HepG2 (cell line): Measurements from ENCODE around the gene PSMB10. TPM values are rescaled to one million over a fixed set of nuclear protein-coding genes. Genes with fewer than 3 reads are reported as not detected.

ENCODE experiments used
- ATAC-seq: fragments of 200-7000 bp; cut with Tn5 transposase; 3 replicates; pipeline ENCODE4 v1.9.1; 2020; ENCODE audit warnings: mild to moderate bottlenecking, moderate library complexity
- BruUV-seq: library from RNA; stranded (reverse); fragments of 400-500 nt; replicated peaks from 2 replicates; lab custom pipeline; 2021; lab: Mats Ljungman, UMichigan
- CTCF ChIA-PET: fragments of 300-600 bp; formaldehyde crosslinking; extraction: SDS; loops from one replicate; lab custom pipeline; 2021; ENCODE audit warnings: low total read pairs, inconsistent platforms, low intra/inter-chr PET ratio; lab: Yijun Ruan, JAX
- POLR2A ChIA-PET: fragments of 350-600 bp; sonication (Branson Sonifier 250); formaldehyde crosslinking; loops from one replicate; lab custom pipeline; 2020; ENCODE audit warnings: antibody characterized with exemption, inconsistent platforms; lab: Yijun Ruan, JAX
- DNase-seq: peaks from one replicate; pipeline ENCODE4 v3.0.0-alpha.2; 2015; ENCODE audit warnings: low spot score
- FAIRE-seq: peaks from 3 replicates; lab custom pipeline; 2011; peaks lifted over from hg19 to GRCh38; lab: Jason Lieb, UNC
- H2AFZ ChIP-seq: one replicate; pipeline ENCODE4 v1.6.1; 2011; ENCODE audit warnings: low read length, inconsistent platforms
- H3K27ac ChIP-seq: fragments of 300-600 bp; 3 replicates; pipeline ENCODE4 v1.8.0; 2011; ENCODE audit warnings: mixed run types, mild to moderate bottlenecking, mixed read lengths, low read length, inconsistent platforms; ENCODE audit not compliant: insufficient read depth; ENCODE audit errors: extremely low read length
- H3K27me3 ChIP-seq, 2 experiments: fragments of 200-600 bp in 1 of 2; 2 replicates in 1 of 2; 3 replicates in 1 of 2; pipeline versions ENCODE4 v1.6.0 to v1.8.0; 2011; ENCODE audit warnings: low read length in 2 of 2, mild to moderate bottlenecking in 2 of 2, moderate library complexity in 2 of 2, inconsistent platforms in 1 of 2; ENCODE audit not compliant: insufficient read depth in 2 of 2, control insufficient read depth in 1 of 2
- H3K36me3 ChIP-seq, 2 experiments: fragments of 200-600 bp in 1 of 2; replicated peaks in 1 of 2; 2 replicates in 1 of 2; 3 replicates in 1 of 2; pipeline versions ENCODE4 v1.5.1 to v1.8.0; 2011; ENCODE audit warnings: low read length in 2 of 2, inconsistent platforms in 1 of 2; ENCODE audit not compliant: insufficient read depth in 2 of 2, control insufficient read depth in 1 of 2
- H3K4me1 ChIP-seq: 2 replicates; pipeline ENCODE4 v1.5.1; 2012; ENCODE audit warnings: low read length, inconsistent platforms; ENCODE audit not compliant: insufficient read depth
- H3K4me2 ChIP-seq: 2 replicates; pipeline ENCODE4 v1.6.0; 2011; ENCODE audit warnings: low read depth, low read length, inconsistent platforms
- H3K4me3 ChIP-seq, 3 experiments: fragments of 200-600 bp in 1 of 3; sonication (generic), shearing (Covaris generic) in 1 of 3; replicated peaks in 1 of 3; 2 replicates each; pipeline ENCODE4 v1.5.1; 2011 to 2016; ENCODE audit warnings: low read length in 3 of 3, inconsistent platforms in 2 of 3, low read depth in 2 of 3, mild to moderate bottlenecking in 2 of 3, control low read depth in 1 of 3, mixed read lengths in 1 of 3; ENCODE audit not compliant: insufficient read depth in 1 of 3
- H3K79me2 ChIP-seq: one replicate; pipeline ENCODE4 v1.6.1; 2011; ENCODE audit warnings: low read length, inconsistent platforms; ENCODE audit not compliant: insufficient read depth
- H3K9ac ChIP-seq: 2 replicates; pipeline ENCODE4 v1.6.0; 2011; ENCODE audit warnings: mild to moderate bottlenecking, low read depth, low read length, inconsistent platforms; ENCODE audit not compliant: insufficient read depth
- H3K9me3 ChIP-seq: 2 replicates; pipeline ENCODE4 v1.5.1; 2012; ENCODE audit warnings: mild to moderate bottlenecking, low read length
- H4K20me1 ChIP-seq: 2 replicates; pipeline ENCODE4 v1.6.0; 2011; ENCODE audit warnings: inconsistent platforms, mild to moderate bottlenecking, low read length, moderate library complexity; ENCODE audit not compliant: insufficient read depth
- KLF15 ChIP-seq: sonication (generic); formaldehyde crosslinking; IDR thresholded peaks from 2 replicates; pipeline ENCODE4 v1.8.1; 2023; ENCODE audit warnings: borderline replicate concordance, mild to moderate bottlenecking, inconsistent platforms, missing genetic modification reagents, mixed read lengths
- MAZ ChIP-seq, 2 experiments: sonication (generic) in 1 of 2; formaldehyde crosslinking in 1 of 2; IDR thresholded peaks; 2 replicates each; pipeline versions ENCODE4 v1.5.0 to v1.6.1; 2012 to 2020; ENCODE audit warnings: low read depth in 2 of 2, mild to moderate bottlenecking in 2 of 2, borderline replicate concordance in 1 of 2, improper control_type of control experiment in 1 of 2, low read length in 1 of 2, missing genetic modification reagents in 1 of 2, moderate library complexity in 1 of 2
- SMAD1 ChIP-seq: sonication (generic); formaldehyde crosslinking; IDR thresholded peaks from 2 replicates; pipeline ENCODE4 v1.4.0; 2020; ENCODE audit warnings: missing genetic modification reagents, low read depth, mild to moderate bottlenecking, borderline replicate concordance
- SMAD3 ChIP-seq: sonication (generic); formaldehyde crosslinking; IDR thresholded peaks from 2 replicates; pipeline ENCODE4 v1.4.0; 2020; ENCODE audit warnings: missing genetic modification reagents
- TBX2 ChIP-seq: sonication (generic); formaldehyde crosslinking; IDR thresholded peaks from 2 replicates; pipeline ENCODE4 v1.5.0; 2020; ENCODE audit warnings: missing genetic modification reagents, mild to moderate bottlenecking, borderline replicate concordance
- TGIF2 ChIP-seq: IDR thresholded peaks from 2 replicates; pipeline ENCODE4 v1.6.1; 2016; ENCODE audit warnings: control low read depth, missing compliant biosample characterization
- TOPORS ChIP-seq: sonication (generic); formaldehyde crosslinking; IDR thresholded peaks from 2 replicates; pipeline ENCODE4 v1.8.0; 2023; ENCODE audit warnings: mild to moderate bottlenecking, missing genetic modification reagents
- ZNF496 ChIP-seq: sonication (generic); formaldehyde crosslinking; IDR thresholded peaks from 2 replicates; pipeline ENCODE4 v1.8.1; 2023; ENCODE audit warnings: mild to moderate bottlenecking, moderate library complexity, missing genetic modification reagents; ENCODE audit not compliant: insufficient replicate concordance
- ZNF713 ChIP-seq: sonication (generic); formaldehyde crosslinking; IDR thresholded peaks from 2 replicates; pipeline ENCODE4 v1.4.0; 2020; ENCODE audit warnings: mild to moderate bottlenecking, missing genetic modification reagents
- ZSCAN31 ChIP-seq: sonication (generic); formaldehyde crosslinking; IDR thresholded peaks from 2 replicates; pipeline ENCODE4 v1.5.0; 2020; ENCODE audit warnings: low read depth, mild to moderate bottlenecking, missing genetic modification reagents
- WGBS: methylation state at CpG from one replicate; pipeline ENCODE4 v1.1.6; 2017; ENCODE audit warnings: low lambda C conversion rate; 5-methylcytosine and 5-hydroxymethylcytosine counted together
- in situ Hi-C: cut with HindIII; loops from 2 replicates; pipeline ENCODE4 v1.10.0; 2017; ENCODE audit warnings: low pct_unique_long_range_greater_than_20kb; ENCODE audit not compliant: extremely low pct_ligation_motif_present
- intact Hi-C: fragments of 100-400 bp; cut with micrococcal nuclease; formaldehyde crosslinking; loops from one replicate; pipeline ENCODE4 v1.10.0; 2022; ENCODE audit not compliant: unreplicated experiment
- polyA plus RNA-seq, 8 experiments: library from polyadenylated mRNA; depleted of rRNA in 3 of 8; stranded (reverse) in 7 of 8; unstranded in 1 of 8; fragments of >200 nt; fragmentation: Illumina TruSeq in 4 of 8; extraction: Trizol in 4 of 8; gene quantifications; 2 replicates each; pipeline versions ENCODE4 v1.2.1 to v1.2.3, GENCODE V29; 2011 to 2016; ENCODE audit warnings: low read depth in 4 of 8, missing spikeins in 1 of 8, mixed read lengths in 1 of 8; ENCODE audit not compliant: insufficient read depth in 1 of 8
- total RNA-seq, 5 experiments: library from RNA; depleted of rRNA; stranded (reverse); fragments of >200 nt; fragmentation: Illumina TruSeq; extraction: Trizol; gene quantifications; 2 replicates each; pipeline ENCODE4 v1.2.3, GENCODE V29; 2016; ENCODE audit warnings: low read depth in 1 of 5
- TF ChIP-seq, protein P1 (sequence below): sonication (generic); formaldehyde crosslinking; IDR thresholded peaks from 2 replicates; pipeline ENCODE4 v1.4.0; 2020; ENCODE audit warnings: mild to moderate bottlenecking, missing genetic modification reagents
- TF ChIP-seq, protein P2 (sequence below): sonication (generic); formaldehyde crosslinking; conservative IDR thresholded peaks from 2 replicates; pipeline ENCODE4 v1.4.0; 2020; ENCODE audit warnings: missing genetic modification reagents
- TF ChIP-seq, protein P3 (sequence below): sonication (generic); formaldehyde crosslinking; IDR thresholded peaks from 2 replicates; pipeline ENCODE4 v1.4.0; 2020; ENCODE audit warnings: mild to moderate bottlenecking, missing genetic modification reagents, borderline replicate concordance
- TF ChIP-seq, protein P4 (sequence below): sonication (generic); formaldehyde crosslinking; IDR thresholded peaks from 2 replicates; pipeline ENCODE4 v1.5.0; 2020; ENCODE audit warnings: missing genetic modification reagents, mild to moderate bottlenecking, borderline replicate concordance

Gene PSMB10
- total and polyA plus RNA-seq, 2 of the 13 experiments (the other 11 are each of a cell fraction or from before 2014, with no cell fraction given) = 12.7 to 65.9 TPM

DNA sequence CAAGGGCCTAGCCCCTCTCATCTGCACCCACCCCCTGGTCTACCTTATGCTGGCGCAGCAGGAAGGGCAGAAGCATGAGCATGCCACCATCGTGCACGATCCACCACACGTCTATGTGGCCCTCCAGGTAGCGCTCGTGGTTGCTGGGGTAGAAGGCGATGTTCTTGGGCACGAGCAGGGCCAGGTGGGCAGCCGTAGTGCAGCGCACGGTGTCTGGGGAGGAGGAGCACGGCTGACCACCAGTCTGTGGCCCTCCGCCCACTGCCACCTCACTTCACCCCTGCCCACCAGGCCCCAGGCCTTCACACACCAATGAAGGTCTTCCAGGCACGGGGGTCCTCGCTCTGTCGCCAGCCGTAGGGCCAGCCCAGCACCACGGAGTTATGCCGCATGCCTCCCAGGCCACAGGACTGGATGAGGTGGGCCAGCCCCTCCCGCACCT, 9.5 kb upstream of the PSMB10 start (continued):
- no peak for TF ChIP-seq KLF15
- no peak for TF ChIP-seq ZNF713 (CRISPR knock-in tag)

DNA sequence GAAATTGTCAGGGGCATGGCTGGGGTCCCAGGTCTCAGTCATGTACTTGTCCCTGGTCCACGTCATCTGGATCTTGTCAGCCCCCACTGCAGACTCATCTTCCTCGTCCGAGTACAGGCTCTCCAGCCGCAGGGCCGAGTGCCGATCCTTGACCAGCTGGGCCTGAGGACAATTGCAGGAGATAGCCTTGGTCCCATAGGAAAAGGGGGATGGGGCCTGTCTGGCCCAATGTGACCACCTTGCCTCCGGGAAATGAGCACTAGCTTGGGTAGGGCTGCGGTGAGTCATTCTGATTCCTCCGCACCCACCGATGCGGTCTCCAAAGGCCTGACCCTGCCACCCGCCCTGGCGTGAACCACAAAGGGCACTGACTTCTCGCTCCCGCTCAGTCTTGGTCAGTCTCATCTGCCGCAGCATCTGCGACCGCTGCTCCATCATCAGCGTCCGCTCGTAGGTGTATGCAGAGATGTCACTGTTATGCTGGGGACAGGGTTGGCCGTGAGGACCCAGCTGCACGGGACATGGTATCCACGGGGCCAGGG, 8.8 kb upstream of the PSMB10 start:
- Histone ChIP-seq H3K4me3 (no peak overlapping the region), H3K36me3 (peaks cover 47 to 69% of the 10 kb centered on the region in 2 experiments), H4K20me1 (peaks cover 14% of the 10 kb centered on the region; the same call in 1 of the 2 replicates), H3K9ac (no peak overlapping the region), H2AFZ (no peak overlapping the region), H3K9me3 (no peaks in the 10 kb centered on the region), H3K4me1 (peaks cover 52% of the 10 kb centered on the region), H3K27me3 (no peaks in the 10 kb centered on the region), H3K27ac (peak overlapping the region; percentile 85), H3K79me2 (no peaks in the 10 kb centered on the region), H3K4me2 (no peak overlapping the region)
- intact Hi-C loops = no loop called here
- POLR2A ChIA-PET = interaction anchor here (1.2 to 13.6 kb wide), 5 partner anchors 10 to 383 kb away, joined by 3 to 226 read pairs (median 29); partner anchors contain the start of genes NUTF2 and SLC12A4
- 98% methylated on average over 22 of the region's 24 CpGs for WGBS
- in situ Hi-C loops = no loop called here
- no peak for DNase-seq
- BruUV-seq = no TSS peak
- no peak for ATAC-seq
- CTCF ChIA-PET = no interaction called here
- FAIRE-seq = no peak
- TF ChIP-seq, protein P1, sequence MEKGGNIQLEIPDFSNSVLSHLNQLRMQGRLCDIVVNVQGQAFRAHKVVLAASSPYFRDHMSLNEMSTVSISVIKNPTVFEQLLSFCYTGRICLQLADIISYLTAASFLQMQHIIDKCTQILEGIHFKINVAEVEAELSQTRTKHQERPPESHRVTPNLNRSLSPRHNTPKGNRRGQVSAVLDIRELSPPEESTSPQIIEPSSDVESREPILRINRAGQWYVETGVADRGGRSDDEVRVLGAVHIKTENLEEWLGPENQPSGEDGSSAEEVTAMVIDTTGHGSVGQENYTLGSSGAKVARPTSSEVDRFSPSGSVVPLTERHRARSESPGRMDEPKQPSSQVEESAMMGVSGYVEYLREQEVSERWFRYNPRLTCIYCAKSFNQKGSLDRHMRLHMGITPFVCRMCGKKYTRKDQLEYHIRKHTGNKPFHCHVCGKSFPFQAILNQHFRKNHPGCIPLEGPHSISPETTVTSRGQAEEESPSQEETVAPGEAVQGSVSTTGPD (CRISPR knock-in tag) = no peak
- no peak for TF ChIP-seq TGIF2
- no peak for TF ChIP-seq MAZ (IDR thresholded peaks at IDR 0.05; ENCODE audit: borderline replicate concordance, low read depth, low read length)
- TF ChIP-seq MAZ (CRISPR knock-in tag; IDR thresholded peaks at IDR 0.05; ENCODE audit: low read depth) = 0 out of 2 replicates have a peak, but pooled peaks have one; percentile 22
- no peak for TF ChIP-seq SMAD1 (CRISPR knock-in tag)
- TF ChIP-seq SMAD3 (CRISPR knock-in tag) = no peak
- TF ChIP-seq, protein P2, sequence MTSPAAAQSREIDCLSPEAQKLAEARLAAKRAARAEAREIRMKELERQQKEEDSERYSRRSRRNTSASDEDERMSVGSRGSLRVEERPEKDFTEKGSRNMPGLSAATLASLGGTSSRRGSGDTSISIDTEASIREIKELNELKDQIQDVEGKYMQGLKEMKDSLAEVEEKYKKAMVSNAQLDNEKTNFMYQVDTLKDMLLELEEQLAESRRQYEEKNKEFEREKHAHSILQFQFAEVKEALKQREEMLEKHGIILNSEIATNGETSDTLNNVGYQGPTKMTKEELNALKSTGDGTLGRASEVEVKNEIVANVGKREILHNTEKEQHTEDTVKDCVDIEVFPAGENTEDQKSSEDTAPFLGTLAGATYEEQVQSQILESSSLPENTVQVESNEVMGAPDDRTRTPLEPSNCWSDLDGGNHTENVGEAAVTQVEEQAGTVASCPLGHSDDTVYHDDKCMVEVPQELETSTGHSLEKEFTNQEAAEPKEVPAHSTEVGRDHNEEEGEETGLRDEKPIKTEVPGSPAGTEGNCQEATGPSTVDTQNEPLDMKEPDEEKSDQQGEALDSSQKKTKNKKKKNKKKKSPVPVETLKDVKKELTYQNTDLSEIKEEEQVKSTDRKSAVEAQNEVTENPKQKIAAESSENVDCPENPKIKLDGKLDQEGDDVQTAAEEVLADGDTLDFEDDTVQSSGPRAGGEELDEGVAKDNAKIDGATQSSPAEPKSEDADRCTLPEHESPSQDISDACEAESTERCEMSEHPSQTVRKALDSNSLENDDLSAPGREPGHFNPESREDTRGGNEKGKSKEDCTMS (CRISPR knock-in tag) = no peak
- TF ChIP-seq, protein P3, sequence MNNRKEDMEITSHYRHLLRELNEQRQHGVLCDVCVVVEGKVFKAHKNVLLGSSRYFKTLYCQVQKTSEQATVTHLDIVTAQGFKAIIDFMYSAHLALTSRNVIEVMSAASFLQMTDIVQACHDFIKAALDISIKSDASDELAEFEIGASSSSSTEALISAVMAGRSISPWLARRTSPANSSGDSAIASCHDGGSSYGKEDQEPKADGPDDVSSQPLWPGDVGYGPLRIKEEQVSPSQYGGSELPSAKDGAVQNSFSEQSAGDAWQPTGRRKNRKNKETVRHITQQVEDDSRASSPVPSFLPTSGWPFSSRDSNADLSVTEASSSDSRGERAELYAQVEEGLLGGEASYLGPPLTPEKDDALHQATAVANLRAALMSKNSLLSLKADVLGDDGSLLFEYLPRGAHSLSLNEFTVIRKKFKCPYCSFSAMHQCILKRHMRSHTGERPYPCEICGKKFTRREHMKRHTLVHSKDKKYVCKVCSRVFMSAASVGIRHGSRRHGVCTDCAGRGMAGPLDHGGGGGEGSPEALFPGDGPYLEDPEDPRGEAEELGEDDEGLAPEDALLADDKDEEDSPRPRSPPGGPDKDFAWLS = no peak
- 0 out of 2 replicates have a peak, but pooled peaks have one; percentile 47 for TF ChIP-seq ZSCAN31
- TF ChIP-seq ZNF496 (CRISPR knock-in tag) = no peak
- TF ChIP-seq TBX2 = 0 out of 2 replicates have a peak, but pooled peaks have one; percentile 16
- 0 out of 2 replicates have a peak, but pooled peaks have one; percentile 1 for TF ChIP-seq TOPORS
- TF ChIP-seq, protein P4, sequence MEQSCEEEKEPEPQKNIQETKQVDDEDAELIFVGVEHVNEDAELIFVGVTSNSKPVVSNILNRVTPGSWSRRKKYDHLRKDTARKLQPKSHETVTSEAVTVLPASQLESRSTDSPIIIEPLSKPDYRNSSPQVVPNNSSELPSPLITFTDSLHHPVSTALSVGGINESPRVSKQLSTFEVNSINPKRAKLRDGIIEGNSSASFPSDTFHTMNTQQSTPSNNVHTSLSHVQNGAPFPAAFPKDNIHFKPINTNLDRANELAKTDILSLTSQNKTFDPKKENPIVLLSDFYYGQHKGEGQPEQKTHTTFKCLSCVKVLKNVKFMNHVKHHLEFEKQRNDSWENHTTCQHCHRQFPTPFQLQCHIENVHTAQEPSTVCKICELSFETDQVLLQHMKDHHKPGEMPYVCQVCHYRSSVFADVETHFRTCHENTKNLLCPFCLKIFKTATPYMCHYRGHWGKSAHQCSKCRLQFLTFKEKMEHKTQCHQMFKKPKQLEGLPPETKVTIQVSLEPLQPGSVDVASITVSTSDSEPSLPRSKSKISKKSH (CRISPR knock-in tag) = no peak
